Regular cardiac myocyte (primary cell): ENCODE measurements around the gene DCLRE1A. TPM values are rescaled to one million over a fixed set of nuclear protein-coding genes. Genes with fewer than 3 reads are reported as not detected.

Source experiments
- total RNA-seq: library from RNA; depleted of rRNA; stranded (reverse); fragments of >200 nt; gene quantifications from 2 replicates; pipeline ENCODE4 v1.2.3, GENCODE V29; 2014

Gene DCLRE1A
- total RNA-seq, result 5.6 and 6.7 TPM in 2 replicates

GRCh38 chr10:113854013-113854760, at the start of gene DCLRE1A, which contains the start of gene NHLRC2:
DCLRE1A (minus strand) TSS chr10:113854082; CDS start chr10:113853182, 900 bp downstream.
NHLRC2 (plus strand) TSS chr10:113854661; CDS start chr10:113854873, 212 bp downstream.

Other genes with a start within 250 kb of the DCLRE1A start
- not detected in 2 replicates for gene NRAP, start 190.0 kb downstream of the DCLRE1A start, total RNA-seq
- gene CASP7, start 174.2 kb downstream of the DCLRE1A start, total RNA-seq, result 24.2 and 25.7 TPM in 2 replicates
- not detected in 2 replicates for gene PLEKHS1, start 102.4 kb downstream of the DCLRE1A start, total RNA-seq
- gene NHLRC2, start 579 bp upstream of the DCLRE1A start, total RNA-seq, result 10.1 and 11.5 TPM in 2 replicates
- gene ADRB1, start 189.8 kb upstream of the DCLRE1A start, total RNA-seq, result under 0.01 TPM in 2 replicates